IPS DF 6.9 (cell line): ENCODE measurements around the gene PDE8A.

Experiments used
- DNase-seq: peaks from one replicate; pipeline ENCODE4 v3.0.0-alpha.2; 2013; ENCODE audit warnings: low read depth, low spot score
- H3K27ac ChIP-seq: one replicate; pipeline ENCODE4 v1.5.1; 2013; ENCODE audit warnings: low read length, control low read depth
- H3K27me3 ChIP-seq: 2 replicates; pipeline ENCODE4 v1.6.1; 2013; ENCODE audit warnings: mild to moderate bottlenecking, low read length; ENCODE audit not compliant: control insufficient read depth, insufficient read depth
- H3K36me3 ChIP-seq: 2 replicates; pipeline ENCODE4 v1.6.1; 2013; ENCODE audit warnings: low read length; ENCODE audit not compliant: control insufficient read depth, insufficient read depth
- H3K4me1 ChIP-seq: 2 replicates; pipeline ENCODE4 v1.6.1; 2013; ENCODE audit warnings: low read length; ENCODE audit not compliant: control insufficient read depth, insufficient read depth
- H3K4me3 ChIP-seq: 2 replicates; pipeline ENCODE4 v1.5.1; 2013; ENCODE audit warnings: mild to moderate bottlenecking, low read length
- H3K9me3 ChIP-seq: 2 replicates; pipeline ENCODE4 v1.6.1; 2013; ENCODE audit warnings: low read length, inconsistent platforms; ENCODE audit not compliant: control insufficient read depth, insufficient read depth
- WGBS: extraction: QIAGEN DNeasy Blood & Tissue Kit; methylation state at CpG from one replicate; pipeline ENCODE4 v1.1.7; 2013; ENCODE audit warnings: mixed read lengths, missing lambda C conversion rate; ENCODE audit not compliant: insufficient read length, insufficient coverage; 5-methylcytosine and 5-hydroxymethylcytosine counted together

PDE8A gene

GRCh38 chr15:85142312-85142711, 160.7 kb downstream of the PDE8A start:
- WGBS = no CpG with 5 or more reads among the region's 2 CpGs
- H3K27ac ChIP-seq = no peak overlapping the region
- no peaks in the 10 kb centered on the region for H3K9me3 ChIP-seq
- H3K4me3 ChIP-seq = no peak overlapping the region
- no peaks in the 10 kb centered on the region for H3K36me3 ChIP-seq
- no peak for DNase-seq
- no peaks in the 10 kb centered on the region for H3K4me1 ChIP-seq
- H3K27me3 ChIP-seq = no peaks in the 10 kb centered on the region

- Histone ChIP-seq H3K4me3 (no peak overlapping the region), H3K4me1 (no peaks in the 10 kb centered on the region), H3K36me3 (no peaks in the 10 kb centered on the region), H3K27ac (no peak overlapping the region), H3K27me3 (no peaks in the 10 kb centered on the region), H3K9me3 (no peaks in the 10 kb centered on the region)
- WGBS = no CpG with 5 or more reads among the region's 5 CpGs
- DNase-seq = no peak
These were observed 167.9 kb downstream of the PDE8A start for GRCh38 chr15:85149465-85150129.

DNA sequence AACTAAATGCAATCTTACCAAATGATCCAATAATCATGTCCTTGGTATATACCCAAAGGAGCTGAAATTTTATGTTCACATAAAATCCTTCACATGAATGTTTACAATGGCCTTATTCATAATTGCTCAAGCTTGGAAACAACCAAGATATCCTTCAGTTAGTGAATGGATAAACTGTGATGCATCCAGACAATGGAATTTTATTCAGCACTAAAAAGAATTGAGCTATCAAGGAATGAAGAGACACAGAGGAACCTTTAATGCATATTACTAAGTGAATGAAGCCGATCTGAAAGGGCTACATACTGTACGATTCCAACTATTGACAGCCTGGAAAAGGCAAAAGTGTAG, 168.4 kb downstream of the PDE8A start:
- no peaks in the 10 kb centered on the region for H3K36me3 ChIP-seq
- no peak overlapping the region for H3K27ac ChIP-seq
- WGBS = no CpG with 5 or more reads among the region's 2 CpGs
- no peak for DNase-seq
- no peaks in the 10 kb centered on the region for H3K4me1 ChIP-seq
- no peaks in the 10 kb centered on the region for H3K9me3 ChIP-seq
- H3K4me3 ChIP-seq = no peak overlapping the region
- no peaks in the 10 kb centered on the region for H3K27me3 ChIP-seq

GRCh38 chr15:85151145-85151544, 169.5 kb downstream of the PDE8A start:
- Histone ChIP-seq H3K27me3 (no peaks in the 10 kb centered on the region), H3K9me3 (no peaks in the 10 kb centered on the region), H3K4me3 (no peak overlapping the region), H3K27ac (no peak overlapping the region), H3K36me3 (no peaks in the 10 kb centered on the region), H3K4me1 (no peaks in the 10 kb centered on the region)
- no peak for DNase-seq
- WGBS = no CpG with 5 or more reads among the region's 7 CpGs

DNA sequence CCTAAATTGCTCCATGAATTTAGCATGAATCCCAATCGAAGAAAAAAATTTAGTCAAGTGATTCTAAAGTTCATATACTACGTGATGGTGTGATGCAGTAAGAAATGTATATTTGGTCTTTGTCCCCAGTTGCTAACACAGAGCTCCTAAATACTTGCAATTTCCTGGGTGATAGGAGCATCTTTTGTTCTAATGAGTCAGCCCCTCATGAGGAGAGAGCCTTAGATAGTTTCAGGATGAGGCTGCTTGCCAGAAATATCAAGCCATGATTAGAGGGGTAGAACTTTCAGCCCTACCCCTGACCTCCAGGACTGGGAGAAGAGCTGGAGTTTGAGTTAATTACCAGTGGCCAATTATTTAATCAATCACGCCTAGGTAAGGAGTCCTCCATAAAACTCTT, 170.2 kb downstream of the PDE8A start:
- Histone ChIP-seq H3K4me3 (no peak overlapping the region), H3K27ac (no peak overlapping the region), H3K27me3 (no peaks in the 10 kb centered on the region), H3K36me3 (no peaks in the 10 kb centered on the region), H3K9me3 (no peaks in the 10 kb centered on the region), H3K4me1 (no peaks in the 10 kb centered on the region)
- no CpG with 5 or more reads among the region's 3 CpGs for WGBS
- DNase-seq = no peak

- Histone ChIP-seq H3K4me1 (no peaks in the 10 kb centered on the region), H3K27ac (no peak overlapping the region), H3K27me3 (no peaks in the 10 kb centered on the region), H3K9me3 (no peaks in the 10 kb centered on the region), H3K36me3 (no peaks in the 10 kb centered on the region), H3K4me3 (no peak overlapping the region)
- WGBS = no CpG with 5 or more reads among the region's 2 CpGs
- DNase-seq = no peak
These were observed 172.4 kb downstream of the PDE8A start for GRCh38 chr15:85154061-85154460.

DNA sequence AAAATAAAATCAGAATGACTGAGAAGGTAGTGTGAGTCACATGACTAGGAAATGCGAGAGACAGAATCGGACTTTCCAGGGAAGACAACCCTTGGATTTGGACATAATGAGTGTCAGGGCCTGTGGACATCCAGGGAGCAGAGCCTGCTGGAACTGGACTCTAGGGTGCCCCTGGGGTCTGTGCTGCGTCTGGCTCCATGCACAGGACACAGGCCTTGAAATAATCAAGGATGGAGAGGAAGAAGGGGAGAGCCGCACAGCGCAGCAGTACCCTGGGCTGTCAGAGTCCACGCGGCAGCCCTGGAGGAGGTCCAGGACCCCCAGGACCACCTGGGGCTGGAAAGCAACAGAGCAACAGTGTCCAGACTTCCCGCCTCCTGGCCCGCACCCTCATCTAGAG, 173.7 kb downstream of the PDE8A start:
- Histone ChIP-seq H3K27ac (no peak overlapping the region), H3K27me3 (no peaks in the 10 kb centered on the region), H3K9me3 (no peaks in the 10 kb centered on the region), H3K4me3 (no peak overlapping the region), H3K4me1 (no peaks in the 10 kb centered on the region), H3K36me3 (no peaks in the 10 kb centered on the region)
- DNase-seq = no peak
- no CpG with 5 or more reads among the region's 9 CpGs for WGBS

DNA sequence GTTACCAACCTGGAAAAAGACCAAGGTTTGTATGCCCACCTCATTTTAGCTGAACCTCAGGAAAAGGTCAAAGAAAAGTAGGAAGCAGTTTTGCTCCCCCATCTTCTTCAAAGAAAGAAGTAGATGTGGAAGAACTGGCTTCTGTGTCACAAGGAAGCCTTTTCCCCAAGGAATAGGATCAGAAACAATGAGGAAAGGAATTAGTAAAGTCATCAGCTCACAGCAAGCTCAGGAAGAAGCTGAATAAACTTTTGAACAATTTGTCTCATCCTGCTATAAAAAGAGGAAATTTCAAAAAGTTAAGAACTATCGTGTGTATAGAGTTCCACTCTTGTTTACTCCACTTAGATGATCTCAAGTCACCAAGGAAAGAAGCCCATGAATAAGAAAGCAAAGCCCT, 174.2 kb downstream of the PDE8A start:
- Histone ChIP-seq H3K9me3 (no peaks in the 10 kb centered on the region), H3K27ac (no peak overlapping the region), H3K36me3 (no peaks in the 10 kb centered on the region), H3K4me1 (no peaks in the 10 kb centered on the region), H3K27me3 (no peaks in the 10 kb centered on the region), H3K4me3 (no peak overlapping the region)
- no peak for DNase-seq
- no CpG with 5 or more reads among the region's 1 CpG for WGBS

GRCh38 chr15:85157344-85157743, 175.7 kb downstream of the PDE8A start:
- Histone ChIP-seq H3K27ac (no peak overlapping the region), H3K9me3 (no peaks in the 10 kb centered on the region), H3K36me3 (no peaks in the 10 kb centered on the region), H3K4me3 (no peak overlapping the region), H3K4me1 (no peaks in the 10 kb centered on the region), H3K27me3 (no peaks in the 10 kb centered on the region)
- no peak for DNase-seq

DNA sequence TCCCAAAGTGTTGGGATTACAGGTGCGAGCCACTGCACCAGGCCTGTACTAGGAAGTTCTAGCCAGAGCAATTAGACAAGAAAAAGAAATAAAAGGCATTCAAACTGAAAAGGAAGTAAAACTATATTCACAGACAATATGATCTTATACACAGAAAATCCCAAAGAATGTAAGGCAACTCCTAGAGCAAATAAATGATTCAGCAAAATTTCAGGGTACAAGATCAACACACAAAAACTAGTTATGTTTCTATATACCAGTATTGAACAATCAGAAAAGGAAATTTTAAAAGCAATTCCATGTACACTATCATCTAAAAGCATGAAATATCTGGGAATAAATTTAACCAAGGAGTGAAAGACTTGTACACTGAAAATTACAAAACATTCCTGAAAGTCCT, 180.6 kb downstream of the PDE8A start:
- no peaks in the 10 kb centered on the region for H3K4me1 ChIP-seq
- no CpG with 5 or more reads among the region's 1 CpG for WGBS
- H3K27me3 ChIP-seq = no peaks in the 10 kb centered on the region
- no peak for DNase-seq
- H3K36me3 ChIP-seq = no peaks in the 10 kb centered on the region
- no peaks in the 10 kb centered on the region for H3K9me3 ChIP-seq
- no peak overlapping the region for H3K4me3 ChIP-seq
- no peak overlapping the region for H3K27ac ChIP-seq

- no peaks in the 10 kb centered on the region for H3K9me3 ChIP-seq
- no peaks in the 10 kb centered on the region for H3K36me3 ChIP-seq
- no peak for DNase-seq
- no peaks in the 10 kb centered on the region for H3K27me3 ChIP-seq
- no peak overlapping the region for H3K4me3 ChIP-seq
- no peaks in the 10 kb centered on the region for H3K4me1 ChIP-seq
- WGBS = no CpG with 5 or more reads among the region's 7 CpGs
- no peak overlapping the region for H3K27ac ChIP-seq
These were observed 183.3 kb downstream of the PDE8A start for GRCh38 chr15:85164841-85165466.
